Activated T-cell treated with anti-CD3 and anti-CD28 coated beads for 24 hours (primary cell): Measurements from ENCODE around the gene RPL9.
"Not testable (repeated sequence)": the region's sequence is repeated elsewhere in the genome, so short reads cannot be mapped to it uniquely, and the experiment has no call there.

Experiments used
- DNase-seq: peaks from one replicate; pipeline ENCODE4 v3.0.0-alpha.2; 2020; ENCODE audit warnings: low read depth

RPL9 gene

GRCh38 chr4:39458505-39459300 is at the start of gene RPL9, which contains the start of gene LIAS:
RPL9 (minus strand) TSS chr4:39458922; CDS start chr4:39458439, 483 bp downstream.
LIAS (plus strand) TSS chr4:39459056; CDS start chr4:39459118, 62 bp downstream.
- peak; percentile 90 for DNase-seq

- no peak for DNase-seq
Measured at GRCh38 chr4:39505581-39505980, 46.9 kb upstream of the RPL9 start.

- no peak for DNase-seq
Measured at GRCh38 chr4:39504538-39504937, 45.8 kb upstream of the RPL9 start.

- DNase-seq = not testable (repeated sequence)
Measured at GRCh38 chr4:39502664-39503035, 43.9 kb upstream of the RPL9 start.

- DNase-seq = no peak
Measured at GRCh38 chr4:39502019-39502663, 43.4 kb upstream of the RPL9 start.

- no peak for DNase-seq
Measured at GRCh38 chr4:39498727-39499020, 40.0 kb upstream of the RPL9 start.

- DNase-seq = no peak
Measured at GRCh38 chr4:39497909-39498726, 39.4 kb upstream of the RPL9 start.

- no peak for DNase-seq
Measured at GRCh38 chr4:39495446-39496213, 36.9 kb upstream of the RPL9 start.

- DNase-seq = no peak
Measured at GRCh38 chr4:39494354-39494753, 35.6 kb upstream of the RPL9 start.

GRCh38 chr4:39490322-39490721 is 31.6 kb upstream of the RPL9 start:
- no peak for DNase-seq

GRCh38 chr4:39486221-39486804 is 27.6 kb upstream of the RPL9 start:
- no peak for DNase-seq

GRCh38 chr4:39484582-39485272 is 26.0 kb upstream of the RPL9 start:
- no peak for DNase-seq

GRCh38 chr4:39480902-39481695 is 22.4 kb upstream of the RPL9 start:
- no peak for DNase-seq

GRCh38 chr4:39480251-39480650 is 21.5 kb upstream of the RPL9 start:
- no peak for DNase-seq

GRCh38 chr4:39476187-39476895 is 17.6 kb upstream of the RPL9 start:
- DNase-seq = no peak

- no peak for DNase-seq
Measured at GRCh38 chr4:39472396-39472795, 13.7 kb upstream of the RPL9 start.

- no peak for DNase-seq
Measured at GRCh38 chr4:39470402-39470801, 11.7 kb upstream of the RPL9 start.

GRCh38 chr4:39469429-39470077 is 10.8 kb upstream of the RPL9 start:
- no peak for DNase-seq

- DNase-seq = no peak
Measured at GRCh38 chr4:39467464-39467863, 8.7 kb upstream of the RPL9 start.
